ENCODE data around the gene LCN10.

Gene LCN10

DNA sequence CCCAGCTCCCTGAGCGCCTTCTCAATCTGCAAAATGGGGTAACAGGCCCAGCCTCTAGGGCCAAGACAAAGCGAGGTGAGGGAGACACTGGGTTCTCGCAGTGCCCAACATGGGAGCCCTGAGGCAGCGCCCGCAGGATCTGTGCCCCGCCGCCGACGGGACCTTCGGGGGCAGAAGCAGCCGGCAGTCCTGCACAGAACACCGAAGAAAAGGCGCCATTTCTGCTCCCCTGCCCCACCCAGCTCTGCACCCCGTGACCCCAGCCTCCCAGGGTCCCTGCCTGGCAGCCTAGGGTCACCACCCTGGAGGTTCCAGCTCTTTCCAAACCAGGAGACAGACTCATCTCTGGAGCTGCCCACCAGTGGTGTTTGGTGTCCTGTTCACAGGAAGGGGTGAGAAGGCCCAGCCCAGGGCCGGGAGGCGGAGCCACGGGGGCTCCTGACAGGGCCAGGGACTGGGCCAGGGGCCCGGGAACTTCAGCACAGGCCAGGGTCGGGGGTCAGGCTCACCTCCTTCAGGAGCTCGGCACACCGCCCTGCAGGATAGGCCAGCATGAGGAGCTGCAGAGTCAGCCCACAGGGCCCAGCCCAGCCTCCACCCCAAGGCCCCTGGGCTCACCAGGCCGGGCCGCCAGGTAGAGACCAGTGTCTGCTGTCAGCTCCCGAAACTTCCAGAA, 12.0 kb upstream of the LCN10 start:
- DNase-seq: no peak

DNA sequence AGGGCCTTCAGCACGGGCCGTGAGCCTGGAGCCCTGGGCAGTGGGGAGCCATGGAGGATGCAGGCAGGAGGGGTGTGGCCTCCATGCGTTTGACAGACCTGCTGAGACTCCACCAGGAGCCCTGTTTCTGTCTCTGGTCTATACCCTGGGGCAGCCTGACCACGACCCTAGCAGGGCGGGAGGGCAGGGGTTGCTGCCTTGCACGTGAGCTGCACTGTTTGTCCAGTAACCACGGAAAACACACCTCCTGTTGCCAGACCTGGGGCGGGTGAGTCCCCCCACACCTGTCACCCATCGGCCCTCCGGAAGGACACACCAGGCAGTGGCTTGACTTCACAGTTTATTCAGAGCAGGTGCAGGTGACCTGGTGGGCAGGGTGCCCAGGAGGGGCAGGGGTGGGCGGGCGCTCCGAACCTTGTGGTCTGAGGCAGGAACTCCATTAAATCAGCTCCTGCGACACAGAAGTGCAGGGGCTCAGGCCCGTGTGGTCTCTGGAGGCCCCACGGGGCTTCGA, 11.4 kb upstream of the LCN10 start:
- DNase-seq: no peak

- no peak for DNase-seq
Observed at GRCh38 chr9:136753371-136754058, 10.8 kb upstream of the LCN10 start.

DNA sequence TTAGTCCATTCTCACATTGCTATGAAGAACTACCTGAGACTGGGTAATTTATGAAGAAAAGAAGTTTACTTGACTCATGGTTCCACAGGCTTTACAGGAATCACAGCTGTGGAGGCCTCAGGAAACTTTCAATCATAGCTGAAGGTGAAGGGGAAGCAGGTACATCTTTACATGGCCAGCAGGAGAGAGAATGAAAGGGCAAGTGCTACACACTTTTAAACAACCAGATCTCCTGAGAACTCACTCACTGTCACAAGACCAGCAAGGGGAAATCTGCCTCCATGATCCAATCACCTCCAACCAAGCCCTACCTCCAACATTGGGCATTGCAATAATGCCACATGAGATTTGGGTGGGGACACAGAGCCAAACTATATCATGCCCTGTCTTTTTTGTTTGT, 9.1 kb upstream of the LCN10 start:
- no peak for DNase-seq

DNA sequence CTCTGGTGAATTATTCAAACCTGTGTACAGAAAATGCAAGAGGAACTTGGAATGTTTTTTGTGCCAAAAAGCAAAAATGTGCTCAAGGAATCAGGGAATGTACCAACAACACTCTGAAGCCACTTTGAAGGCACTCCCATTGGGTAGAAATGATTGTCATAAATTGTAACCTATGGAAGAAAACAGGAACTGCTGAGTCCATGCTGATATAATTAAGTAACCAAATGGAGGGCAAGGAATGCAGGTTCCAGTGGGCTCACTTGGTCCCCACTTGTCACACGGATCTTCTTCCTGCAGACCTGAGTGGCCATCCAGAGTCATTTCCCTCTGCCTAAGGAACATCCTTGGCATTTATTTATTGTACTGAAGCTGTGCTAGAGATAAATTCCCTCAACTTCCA, 8.5 kb upstream of the LCN10 start:
- DNase-seq: no peak

GRCh38 chr9:136750526-136750925, 7.8 kb upstream of the LCN10 start:
- peak in 1 of 5 donors; percentile 57 for DNase-seq

DNA sequence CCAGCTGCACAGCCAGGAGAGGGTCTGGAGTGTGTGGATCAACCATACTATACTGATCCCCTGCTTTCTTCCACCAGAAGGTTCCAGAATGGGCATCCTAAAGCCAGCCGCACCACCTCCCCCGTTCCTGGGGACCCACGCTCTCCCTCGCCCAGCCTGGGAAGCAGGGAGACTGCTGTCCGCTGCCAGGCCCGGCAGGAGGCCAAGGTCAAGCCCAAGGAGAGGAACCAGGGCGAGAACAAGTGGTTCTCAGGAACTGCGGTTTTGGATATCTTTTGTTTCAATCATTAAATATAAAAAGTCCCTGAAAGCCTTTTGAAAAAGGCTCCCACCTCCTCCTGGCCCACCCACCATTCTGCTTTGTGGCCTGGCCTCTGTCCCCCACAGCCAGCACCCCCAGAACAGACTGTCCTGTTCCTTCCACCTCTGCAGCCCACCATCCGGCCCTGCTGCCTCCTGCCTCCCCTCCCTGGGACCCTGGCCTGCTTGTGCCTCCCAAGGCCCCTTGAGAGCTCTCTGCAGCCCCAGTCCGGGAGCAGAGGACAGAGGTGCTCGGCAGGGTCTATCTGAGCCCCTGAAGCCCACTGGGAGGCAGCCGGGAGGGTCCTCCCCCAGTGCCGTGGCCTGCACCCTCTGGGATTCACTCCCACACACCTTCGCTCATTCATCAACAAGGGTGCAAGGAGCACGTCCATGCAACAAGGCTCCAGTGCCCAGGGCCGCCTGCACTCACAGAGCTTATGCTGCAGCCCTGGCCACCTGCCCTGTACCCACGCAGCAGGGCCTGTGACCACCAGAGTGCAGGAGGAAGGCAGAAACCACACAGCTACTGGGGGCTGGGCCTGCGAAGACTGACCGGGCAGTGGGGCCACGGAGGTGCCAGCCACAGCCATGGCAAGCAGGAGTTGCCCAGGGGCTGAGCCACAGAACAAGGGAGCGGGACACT, 6.2 kb upstream of the LCN10 start:
- no peak for DNase-seq

DNA sequence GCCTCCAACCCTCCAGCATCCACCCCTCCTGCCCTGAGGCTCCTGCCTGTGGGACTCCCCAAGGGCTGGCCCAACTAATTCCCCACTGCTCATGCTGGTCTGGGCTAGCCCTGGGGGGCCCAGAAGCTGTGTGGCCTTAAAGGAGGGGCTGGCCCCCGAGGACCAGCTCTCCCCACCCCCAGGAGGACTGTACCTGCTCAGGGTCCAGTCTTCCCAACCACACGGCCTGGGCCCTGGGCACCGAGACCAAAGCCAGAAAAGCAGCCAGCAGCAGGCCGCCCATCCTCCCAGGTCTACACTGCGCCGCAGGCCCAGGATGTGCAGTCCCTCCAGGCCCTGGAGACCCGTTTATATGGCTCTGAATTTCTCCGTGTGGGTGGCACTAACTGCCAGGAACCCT, 5.5 kb upstream of the LCN10 start, which contains the start of gene LCN6:
Gene LCN6 (minus strand): TSS at position 325 of the 400 bp plus-strand sequence. CDS start 42 bp downstream, at position 283.
- DNase-seq: no peak

- no peak for DNase-seq
Observed at GRCh38 chr9:136747161-136748060, 4.7 kb upstream of the LCN10 start.

DNA sequence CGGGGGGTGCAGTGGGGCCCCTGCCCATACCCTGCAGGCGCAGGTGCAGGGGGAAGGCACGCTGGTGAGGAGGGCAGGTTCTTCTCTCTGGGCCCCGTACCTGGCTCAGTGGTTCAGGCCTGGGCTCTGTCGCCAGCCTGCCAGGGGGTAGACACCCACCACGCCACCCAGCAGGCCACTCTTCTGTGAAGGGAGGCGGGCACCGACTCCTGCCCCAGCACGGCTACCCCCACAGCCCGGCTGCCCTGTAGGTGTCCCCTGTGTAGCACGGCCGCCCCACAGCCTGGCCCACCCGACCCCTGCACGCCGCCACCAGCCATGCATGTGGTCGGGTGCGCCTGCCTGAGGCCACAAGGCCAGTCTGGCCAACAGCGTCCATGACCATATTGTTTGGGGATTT, 3.9 kb upstream of the LCN10 start:
- peak in 1 of 5 donors; percentile 9 for DNase-seq

- DNase-seq: peak in 1 of 5 donors; percentile 7
Observed at GRCh38 chr9:136746155-136746490, 3.4 kb upstream of the LCN10 start.

DNA sequence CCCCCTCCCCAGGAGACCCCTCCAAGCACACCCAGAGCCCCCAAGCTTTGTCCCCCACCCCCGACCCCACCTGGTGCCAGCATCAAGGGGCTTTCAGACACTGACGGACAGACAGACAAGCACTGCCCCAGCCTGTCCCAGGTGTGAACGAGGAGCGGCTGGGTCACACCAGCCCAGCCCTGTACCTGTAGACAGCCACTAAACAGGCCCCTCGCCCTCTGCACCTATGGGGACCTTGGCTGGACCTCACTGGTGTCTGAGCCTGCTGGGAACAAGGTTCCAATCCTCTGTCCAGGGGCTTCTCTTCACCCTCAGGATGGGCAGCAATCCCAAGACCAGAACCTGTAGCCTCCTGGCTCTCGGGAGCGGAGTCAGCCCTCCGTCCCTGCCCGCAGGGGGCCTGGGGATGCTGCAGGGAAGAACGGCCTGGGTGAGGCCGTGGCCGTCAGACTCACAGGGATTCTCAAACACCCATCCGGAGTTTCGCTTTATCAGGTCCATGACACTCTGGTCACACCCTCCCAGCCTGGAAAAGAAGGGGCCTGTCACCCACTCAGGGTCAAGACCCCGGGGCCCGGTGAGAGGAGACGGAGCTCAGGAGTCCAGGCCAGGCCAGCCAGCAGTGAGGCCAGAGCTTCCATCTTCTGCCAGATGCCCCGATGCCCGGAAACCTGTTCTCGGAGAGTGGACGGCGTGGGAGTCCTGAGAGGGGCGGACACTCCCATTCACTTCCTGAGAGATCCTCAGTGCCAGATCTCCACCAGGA, 2.8 kb upstream of the LCN10 start:
- DNase-seq: peak in 1 of 5 donors; percentile 9

DNA sequence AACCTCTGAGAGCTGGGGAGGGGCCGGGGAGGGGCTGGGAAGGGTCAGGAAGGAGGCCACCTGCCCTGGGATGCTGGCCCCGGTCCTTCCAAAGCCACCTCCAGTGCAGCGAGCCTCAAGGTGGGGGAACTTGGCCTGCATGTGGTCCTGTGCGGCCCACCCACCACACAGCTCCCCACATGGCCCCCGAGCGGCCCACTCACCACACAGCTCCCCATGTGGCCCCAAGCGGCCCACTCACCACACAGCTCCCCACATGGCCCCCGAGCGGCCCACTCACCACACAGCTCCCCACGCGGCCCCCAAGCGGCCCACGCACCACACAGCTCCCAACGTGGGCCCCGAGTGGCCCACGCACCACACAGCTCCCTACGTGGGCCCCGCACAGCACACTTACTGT, 2.0 kb upstream of the LCN10 start:
- DNase-seq: no peak

- no peak for DNase-seq
Observed at GRCh38 chr9:136743639-136744211, 985 bp upstream of the LCN10 start.

DNA sequence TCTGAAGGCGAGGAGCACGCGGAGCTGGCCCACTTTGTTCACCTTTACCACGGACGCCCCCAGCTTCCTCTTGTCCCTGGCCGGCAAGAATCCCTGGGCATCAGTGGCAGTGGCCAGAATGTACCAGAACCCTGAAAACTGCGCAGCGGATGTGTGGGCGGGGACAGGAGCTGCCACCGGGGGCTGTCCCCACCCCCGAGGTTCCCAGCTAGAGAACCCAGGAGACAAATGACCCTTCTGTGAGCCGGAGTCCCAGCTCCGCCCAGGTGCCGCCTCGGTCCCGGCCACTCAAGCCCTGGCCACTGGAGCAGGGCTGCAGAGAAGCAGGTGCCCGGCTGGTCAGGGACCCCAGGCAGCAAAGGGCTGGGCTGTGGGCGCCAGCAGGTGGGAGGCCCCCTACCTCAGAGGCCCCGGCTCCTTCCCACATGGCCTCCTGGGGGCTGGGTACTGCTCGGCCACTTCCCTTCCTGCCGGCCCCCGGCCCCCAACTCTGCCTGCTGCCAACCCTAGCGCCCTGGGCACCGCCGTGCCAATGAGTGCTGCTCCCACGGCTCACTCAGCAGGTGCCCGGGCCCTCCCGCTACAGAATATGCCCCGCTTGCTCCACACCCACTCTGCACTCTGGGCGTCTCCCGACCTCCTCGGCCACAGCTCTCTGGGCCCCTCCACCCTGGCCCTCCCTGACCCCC, 713 bp downstream of the LCN10 start:
- DNase-seq: peak in 1 of 5 donors; percentile 21

DNA sequence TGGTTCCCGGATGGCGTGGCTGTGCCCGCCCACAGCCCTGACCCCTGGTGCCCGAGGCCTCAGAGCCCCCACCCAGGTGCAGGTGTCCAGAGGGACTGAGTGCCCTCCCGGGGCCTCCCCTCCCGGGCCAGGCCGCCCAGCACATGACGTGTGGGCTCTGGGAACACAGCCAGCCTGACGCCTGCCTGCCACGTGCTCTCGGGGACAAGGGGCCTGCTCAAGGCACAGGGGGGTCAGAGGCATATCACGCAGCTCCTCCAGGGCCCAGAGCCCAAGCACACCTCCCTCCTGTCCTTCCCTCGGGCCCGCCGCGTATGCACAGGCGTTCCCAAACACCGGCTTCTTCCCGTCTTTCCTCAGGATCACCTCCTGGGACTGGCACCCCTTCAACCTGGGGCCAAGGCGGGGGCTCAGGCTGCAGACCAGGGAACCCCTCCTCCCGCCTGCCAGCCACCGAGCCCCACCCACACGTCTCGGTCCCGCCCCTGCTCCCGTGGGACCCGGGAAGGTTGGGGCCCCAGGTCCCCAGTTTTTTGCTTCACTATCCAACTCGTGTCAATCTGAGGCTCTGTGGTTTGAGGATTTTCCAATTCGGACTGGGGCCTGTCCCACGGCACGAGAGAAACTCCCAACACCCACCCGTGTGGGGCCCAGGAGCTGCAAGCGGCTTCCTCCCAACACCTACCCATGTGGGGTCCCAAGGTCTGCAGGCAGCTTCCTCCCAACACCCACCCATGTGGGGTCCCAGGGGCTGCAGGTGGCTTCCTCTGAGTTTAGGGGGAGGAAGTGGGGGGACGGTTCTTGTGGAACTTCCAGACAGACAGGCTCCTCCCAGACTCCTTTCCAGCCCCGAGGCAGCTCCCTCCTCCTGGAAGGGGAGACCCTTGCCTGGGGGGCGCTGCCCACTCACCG, 1.5 kb downstream of the LCN10 start:
- DNase-seq: no peak

- DNase-seq: no peak
Observed at GRCh38 chr9:136740491-136740890, 2.2 kb downstream of the LCN10 start.

GRCh38 chr9:136740069-136740468, 2.7 kb downstream of the LCN10 start:
- no peak for DNase-seq

GRCh38 chr9:136739509-136739908, 3.2 kb downstream of the LCN10 start:
- no peak for DNase-seq

Measured in T-helper 1 cell (primary cell).